K562 (cell line): ENCODE measurements around the gene SRPK3. TPM values are rescaled to one million over a fixed set of nuclear protein-coding genes. Genes with fewer than 3 reads are reported as not detected.

Experiments
- ATF3 ChIP-seq, 2 experiments: fragments of 450-650 bp in 1 of 2; sonication (generic) in 1 of 2; formaldehyde crosslinking in 1 of 2; IDR thresholded peaks in 1 of 2; conservative IDR thresholded peaks in 1 of 2; 2 replicates each; pipeline versions ENCODE4 v1.6.1 to v1.8.1; 2016 to 2023; ENCODE audit warnings: mild to moderate bottlenecking in 2 of 2, moderate library complexity in 2 of 2, inconsistent platforms in 1 of 2, missing genetic modification reagents in 1 of 2
- DACH1 ChIP-seq: fragments of 450-650 bp; IDR thresholded peaks from 2 replicates; pipeline ENCODE4 v1.6.1; 2018; ENCODE audit not compliant: partially characterized antibody
- MGA ChIP-seq: fragments of 450-650 bp; IDR thresholded peaks from 2 replicates; pipeline ENCODE4 v1.6.1; 2016; ENCODE audit warnings: mild to moderate bottlenecking, moderate library complexity
- MITF ChIP-seq: IDR thresholded peaks from 2 replicates; pipeline ENCODE4 v1.6.1; 2014; ENCODE audit warnings: antibody characterized with exemption
- MNT ChIP-seq, 2 experiments: fragments of 450-650 bp; conservative IDR thresholded peaks; 2 replicates each; pipeline ENCODE4 v1.6.1; 2017; ENCODE audit warnings: mild to moderate bottlenecking in 2 of 2, moderate library complexity in 2 of 2
- SRSF9 ChIP-seq: fragments of 200-400 bp; formaldehyde crosslinking; IDR thresholded peaks from 2 replicates; pipeline ENCODE4 v1.6.1; 2017; ENCODE audit warnings: low read depth, low read length, borderline replicate concordance
- ZZZ3 ChIP-seq: fragments of 450-650 bp; IDR thresholded peaks from 2 replicates; pipeline ENCODE4 v1.6.1; 2016; ENCODE audit warnings: antibody characterized with exemption, mild to moderate bottlenecking, moderate library complexity
- polyA plus RNA-seq, 8 experiments: library from polyadenylated mRNA; depleted of rRNA in 4 of 8; stranded (reverse) in 5 of 8; unstranded in 3 of 8; fragments of >200 nt; fragmentation: Nextera tagmentation in 2 of 8; fragmentation: Illumina TruSeq in 1 of 8; extraction: Ambion mirVana in 2 of 8; extraction: Trizol in 1 of 8; gene quantifications; 2 replicates each; pipeline versions ENCODE4 v1.2.1 to v1.2.3, GENCODE V29; 2011 to 2014; ENCODE audit warnings: inconsistent platforms in 1 of 8, missing spikeins in 1 of 8
- total RNA-seq, 7 experiments: library from RNA; depleted of rRNA in 6 of 7; stranded (reverse); fragments of >200 nt in 6 of 7; fragmentation: Illumina TruSeq in 2 of 7; extraction: Trizol in 2 of 7; gene quantifications; 2 replicates each; pipeline versions ENCODE4 v1.2.1 to v1.2.3, GENCODE V29; 2011 to 2021; ENCODE audit warnings: low replicate concordance in 1 of 7

Gene SRPK3
- total and polyA plus RNA-seq, 9 of the 15 experiments (the other 6 are each of a cell fraction or from before 2014, with no cell fraction given) = 0.01 to 0.09 (median 0.04) TPM; not detected in 2

- TF ChIP-seq MNT (conservative IDR thresholded peaks at IDR 0.05) (peak in 1 of 2 experiments; percentile 58; a peak in 2 of 4 replicates), SRSF9 (no peak), ZZZ3 (no peak), ATF3 (IDR thresholded peaks at IDR 0.05) (no peak), ATF3 (CRISPR knock-in tag; conservative IDR thresholded peaks at IDR 0.05) (no peak), MGA (peak; percentile 17; the same call in 1 of the 2 replicates), MITF (no peak), DACH1 (no peak)
Measured at GRCh38 chrX:153791104-153791852, 10.4 kb downstream of the SRPK3 start (continued).
